Neural progenitor cell (in vitro differentiated cells): ENCODE data around the gene GAS2L1. TPM values are rescaled to one million over a fixed set of nuclear protein-coding genes. Genes with fewer than 3 reads are reported as not detected.

Experiments used
- DNase-seq: peaks from one replicate; pipeline ENCODE4 v3.0.0-alpha.2; 2016; ENCODE audit warnings: low spot score
- H2AFZ ChIP-seq: fragments of 200-600 bp; sonication (generic); replicated peaks from 2 replicates; pipeline ENCODE4 v1.6.1; 2016; ENCODE audit warnings: antibody characterized with exemption
- H3F3A ChIP-seq: fragments of 200-600 bp; sonication (generic); 2 replicates; pipeline ENCODE4 v1.6.1; 2016; ENCODE audit warnings: antibody characterized with exemption, low read depth
- H3K27ac ChIP-seq: fragments of 200-600 bp; sonication (generic); 2 replicates; pipeline ENCODE4 v1.5.1; 2016; ENCODE audit warnings: mild to moderate bottlenecking
- H3K27me3 ChIP-seq: fragments of 200-600 bp; sonication (generic); 2 replicates; pipeline ENCODE4 v1.6.1; 2016; ENCODE audit warnings: mild to moderate bottlenecking, moderate library complexity
- H3K36me3 ChIP-seq: fragments of 200-600 bp; sonication (generic); 2 replicates; pipeline ENCODE4 v1.5.1; 2016
- H3K4me1 ChIP-seq: fragments of 200-600 bp; sonication (generic); 2 replicates; pipeline ENCODE4 v1.6.1; 2016; ENCODE audit warnings: mixed run types
- H3K4me2 ChIP-seq: fragments of 200-600 bp; sonication (generic); 2 replicates; pipeline ENCODE4 v1.6.1; 2016
- H3K4me3 ChIP-seq: fragments of 200-600 bp; sonication (generic); 2 replicates; pipeline ENCODE4 v1.5.1; 2016
- H3K79me2 ChIP-seq: fragments of 200-600 bp; sonication (generic); 2 replicates; pipeline ENCODE4 v1.6.1; 2016; ENCODE audit warnings: low read depth
- H3K9ac ChIP-seq: fragments of 200-600 bp; sonication (generic); 2 replicates; pipeline ENCODE4 v1.6.1; 2016
- H3K9me3 ChIP-seq: fragments of 200-600 bp; sonication (generic); 2 replicates; pipeline ENCODE4 v1.5.1; 2016; ENCODE audit warnings: low read depth
- H4K20me1 ChIP-seq: fragments of 200-600 bp; sonication (generic); 2 replicates; pipeline ENCODE4 v1.6.1; 2016; ENCODE audit warnings: low read depth
- H3K27ac Mint-ChIP-seq: 3 replicates; pipeline ENCODE4 v1.8.0; 2021; ENCODE audit warnings: mixed read lengths
- H3K27me3 Mint-ChIP-seq: 2 replicates; pipeline ENCODE4 v1.8.0; 2022; ENCODE audit warnings: low read depth, mild to moderate bottlenecking, inconsistent platforms, moderate library complexity, mixed read lengths; ENCODE audit not compliant: insufficient read depth
- H3K36me3 Mint-ChIP-seq: 3 replicates; pipeline ENCODE4 v1.8.0; 2021; ENCODE audit warnings: mixed read lengths
- H3K4me1 Mint-ChIP-seq: 3 replicates; pipeline ENCODE4 v1.8.0; 2021; ENCODE audit warnings: mixed read lengths
- H3K4me3 Mint-ChIP-seq: 3 replicates; pipeline ENCODE4 v1.8.0; 2021; ENCODE audit warnings: mild to moderate bottlenecking, moderate library complexity, mixed read lengths
- H3K9me3 Mint-ChIP-seq: 3 replicates; pipeline ENCODE4 v1.8.0; 2020; ENCODE audit warnings: mixed read lengths
- EZH2 ChIP-seq: fragments of 200-600 bp; sonication (generic); IDR thresholded peaks from 2 replicates; pipeline ENCODE4 v1.6.1; 2017; ENCODE audit warnings: antibody characterized with exemption, mild to moderate bottlenecking, moderate library complexity
- EZH2phosphoT487 ChIP-seq: fragments of 200-600 bp; sonication (generic); IDR thresholded peaks from 2 replicates; pipeline ENCODE4 v1.6.1; 2017; ENCODE audit warnings: antibody characterized with exemption
- total RNA-seq: library from RNA; depleted of rRNA; stranded (reverse); fragments of >200 nt; gene quantifications from 2 replicates; pipeline ENCODE4 v1.2.3, GENCODE V29; 2015; ENCODE audit warnings: low replicate concordance
- TF ChIP-seq, protein P1 (sequence below): fragments of 200-600 bp; sonication (generic); IDR thresholded peaks from 2 replicates; pipeline ENCODE4 v1.5.1; 2017; ENCODE audit warnings: antibody characterized with exemption, mild to moderate bottlenecking

GAS2L1 gene
- total RNA-seq, 1 donor from 2014 or later: 0.95 TPM

DNA sequence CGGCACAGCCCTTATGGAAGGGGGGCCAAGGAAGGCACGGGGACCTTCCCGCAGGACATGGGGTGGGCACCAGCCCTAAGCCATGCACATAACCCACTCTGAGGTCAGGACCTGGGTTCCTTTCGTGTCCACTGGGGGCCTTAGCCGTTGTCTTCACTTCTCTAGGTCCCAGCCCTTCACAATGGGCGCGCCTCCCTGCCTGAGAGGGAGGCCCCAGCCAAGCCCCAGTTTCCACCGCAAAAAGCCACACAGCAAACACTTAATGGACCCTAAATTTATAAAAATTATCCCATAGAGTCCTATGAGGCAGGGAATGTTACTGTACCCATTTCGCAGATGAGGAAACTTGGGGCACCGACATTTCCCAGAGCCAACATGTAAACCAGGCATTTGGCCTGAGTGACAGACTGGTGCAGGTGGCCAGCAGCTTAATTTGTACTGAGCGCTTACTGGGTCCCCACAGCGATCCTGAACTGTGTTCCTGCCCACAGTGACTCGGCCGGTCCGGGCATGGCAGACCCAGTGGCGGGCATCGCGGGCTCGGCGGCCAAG is 1.2 kb downstream of the GAS2L1 start:
- H3K9me3 Mint-ChIP-seq: no peaks in the 10 kb centered on the region
- H4K20me1 ChIP-seq: peaks cover 14% of the 10 kb centered on the region

DNA sequence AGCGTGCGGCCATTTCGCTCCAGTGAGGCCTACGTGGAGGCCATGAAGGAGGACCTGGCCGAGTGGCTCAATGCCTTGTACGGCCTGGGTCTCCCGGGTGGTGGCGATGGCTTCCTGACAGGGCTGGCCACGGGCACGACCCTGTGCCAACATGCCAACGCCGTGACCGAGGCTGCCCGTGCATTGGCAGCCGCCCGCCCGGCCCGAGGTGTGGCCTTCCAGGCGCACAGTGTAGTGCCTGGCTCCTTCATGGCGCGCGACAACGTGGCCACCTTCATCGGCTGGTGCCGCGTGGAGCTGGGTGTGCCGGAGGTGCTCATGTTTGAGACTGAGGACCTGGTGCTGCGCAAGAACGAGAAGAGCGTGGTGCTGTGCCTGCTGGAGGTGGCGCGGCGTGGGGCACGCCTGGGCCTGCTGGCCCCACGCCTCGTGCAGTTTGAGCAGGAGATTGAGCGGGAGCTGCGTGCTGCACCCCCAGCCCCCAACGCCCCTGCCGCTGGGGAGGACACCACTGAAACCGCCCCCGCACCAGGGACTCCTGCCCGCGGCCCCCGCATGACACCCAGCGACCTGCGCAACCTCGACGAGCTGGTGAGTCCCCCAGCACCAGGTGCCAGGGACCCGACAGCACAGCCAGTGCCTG is 1.8 kb downstream of the GAS2L1 start:
- Histone ChIP-seq H3K4me2 (no peak overlapping the region), H3K36me3 (no peaks in the 10 kb centered on the region), H2AFZ (no peak overlapping the region), H3K27me3 (peaks cover 27% of the 10 kb centered on the region), H3K9ac (no peak overlapping the region), H3K4me3 (no peak overlapping the region), H3K4me1 (peaks cover 13% of the 10 kb centered on the region), H3F3A (peaks cover 17% of the 10 kb centered on the region), H3K79me2 (no peaks in the 10 kb centered on the region), H4K20me1 (peaks cover 15% of the 10 kb centered on the region), H3K9me3 (no peaks in the 10 kb centered on the region), H3K27ac (no peak overlapping the region)
- peaks cover 45% of the 10 kb centered on the region for H3K4me1 Mint-ChIP-seq
- no peaks in the 10 kb centered on the region for H3K36me3 Mint-ChIP-seq
- DNase-seq: no peak
- TF ChIP-seq, protein P1, sequence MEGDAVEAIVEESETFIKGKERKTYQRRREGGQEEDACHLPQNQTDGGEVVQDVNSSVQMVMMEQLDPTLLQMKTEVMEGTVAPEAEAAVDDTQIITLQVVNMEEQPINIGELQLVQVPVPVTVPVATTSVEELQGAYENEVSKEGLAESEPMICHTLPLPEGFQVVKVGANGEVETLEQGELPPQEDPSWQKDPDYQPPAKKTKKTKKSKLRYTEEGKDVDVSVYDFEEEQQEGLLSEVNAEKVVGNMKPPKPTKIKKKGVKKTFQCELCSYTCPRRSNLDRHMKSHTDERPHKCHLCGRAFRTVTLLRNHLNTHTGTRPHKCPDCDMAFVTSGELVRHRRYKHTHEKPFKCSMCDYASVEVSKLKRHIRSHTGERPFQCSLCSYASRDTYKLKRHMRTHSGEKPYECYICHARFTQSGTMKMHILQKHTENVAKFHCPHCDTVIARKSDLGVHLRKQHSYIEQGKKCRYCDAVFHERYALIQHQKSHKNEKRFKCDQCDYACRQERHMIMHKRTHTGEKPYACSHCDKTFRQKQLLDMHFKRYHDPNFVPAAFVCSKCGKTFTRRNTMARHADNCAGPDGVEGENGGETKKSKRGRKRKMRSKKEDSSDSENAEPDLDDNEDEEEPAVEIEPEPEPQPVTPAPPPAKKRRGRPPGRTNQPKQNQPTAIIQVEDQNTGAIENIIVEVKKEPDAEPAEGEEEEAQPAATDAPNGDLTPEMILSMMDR: no peak
- TF ChIP-seq EZH2 (no peak), EZH2phosphoT487 (no peak)
- H3K27ac Mint-ChIP-seq: no peak overlapping the region
- H3K9me3 Mint-ChIP-seq: no peaks in the 10 kb centered on the region
- H3K27me3 Mint-ChIP-seq: peaks cover 14% of the 10 kb centered on the region
- H3K4me3 Mint-ChIP-seq: peak overlapping the region; percentile 52

More for the DNA sequence above, 1.2 kb downstream of the GAS2L1 start:
- Histone ChIP-seq H3K9ac (no peak overlapping the region), H3F3A (peaks cover 17% of the 10 kb centered on the region), H3K79me2 (no peaks in the 10 kb centered on the region), H3K27ac (no peak overlapping the region), H3K27me3 (peaks cover 21% of the 10 kb centered on the region), H3K4me3 (peak overlapping the region; percentile 61), H2AFZ (no peak overlapping the region), H3K9me3 (no peaks in the 10 kb centered on the region), H3K36me3 (no peaks in the 10 kb centered on the region), H3K4me2 (peak overlapping the region; percentile 84), H3K4me1 (peaks cover 13% of the 10 kb centered on the region)
- TF ChIP-seq EZH2phosphoT487: no peak
- TF ChIP-seq, protein P1: no peak
- no peak for TF ChIP-seq EZH2
- peaks cover 14% of the 10 kb centered on the region for H3K27me3 Mint-ChIP-seq
- H3K4me1 Mint-ChIP-seq: peaks cover 42% of the 10 kb centered on the region
- DNase-seq: peak; percentile 21
- H3K4me3 Mint-ChIP-seq: peak overlapping the region; percentile 92
- no peaks in the 10 kb centered on the region for H3K36me3 Mint-ChIP-seq
- H3K27ac Mint-ChIP-seq: no peak overlapping the region

DNA sequence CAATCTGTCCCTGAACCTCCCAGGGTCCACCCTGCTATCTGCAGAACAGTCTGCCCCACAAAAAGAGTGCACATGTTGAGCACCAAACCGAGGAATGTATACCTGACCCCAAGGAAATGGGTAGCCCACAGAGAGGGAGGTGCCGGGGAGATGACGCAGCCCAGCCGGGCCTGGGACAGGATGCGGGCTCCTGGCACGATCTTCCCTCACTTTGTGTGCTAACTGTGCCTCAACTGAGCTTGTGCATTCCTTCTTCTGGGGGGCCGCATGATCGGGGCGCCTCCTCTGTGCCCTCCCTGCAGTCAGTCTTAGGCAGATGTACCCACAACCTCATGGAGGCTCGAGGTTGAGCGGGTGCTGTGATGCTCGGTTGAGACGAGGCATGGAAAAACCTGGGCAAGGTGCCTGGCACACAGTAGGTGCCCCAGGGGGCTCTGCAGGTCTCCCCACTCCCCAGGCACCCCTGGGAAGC is 2.4 kb downstream of the GAS2L1 start:
- TF ChIP-seq EZH2phosphoT487: no peak
- TF ChIP-seq, protein P1: no peak
- TF ChIP-seq EZH2: no peak
- Histone ChIP-seq H3K27me3 (peaks cover 32% of the 10 kb centered on the region), H3K9ac (no peak overlapping the region), H3K4me1 (peaks cover 13% of the 10 kb centered on the region), H3K27ac (no peak overlapping the region), H3K9me3 (no peaks in the 10 kb centered on the region), H3K36me3 (no peaks in the 10 kb centered on the region), H3F3A (peaks cover 18% of the 10 kb centered on the region), H4K20me1 (peaks cover 20% of the 10 kb centered on the region), H3K4me2 (no peak overlapping the region), H2AFZ (no peak overlapping the region), H3K4me3 (no peak overlapping the region), H3K79me2 (no peaks in the 10 kb centered on the region)
- DNase-seq: no peak
- H3K4me3 Mint-ChIP-seq: peak overlapping the region; percentile 52
- H3K27me3 Mint-ChIP-seq: peaks cover 19% of the 10 kb centered on the region
- no peaks in the 10 kb centered on the region for H3K9me3 Mint-ChIP-seq
- H3K4me1 Mint-ChIP-seq: peaks cover 48% of the 10 kb centered on the region
- H3K36me3 Mint-ChIP-seq: no peaks in the 10 kb centered on the region
- no peak overlapping the region for H3K27ac Mint-ChIP-seq
